GM12878 (cell line): ENCODE measurements around the gene ATP5ME. TPM values are rescaled to one million over a fixed set of nuclear protein-coding genes. Genes with fewer than 3 reads are reported as not detected.

Experiments used
- ATF2 ChIP-seq: IDR thresholded peaks from 2 replicates; pipeline ENCODE4 v1.6.1; 2012; ENCODE audit warnings: low read length, inconsistent platforms
- BMI1 ChIP-seq: fragments of 450-650 bp; IDR thresholded peaks from 2 replicates; pipeline ENCODE4 v1.6.1; 2016; ENCODE audit warnings: mild to moderate bottlenecking, moderate library complexity, borderline replicate concordance
- CBFB ChIP-seq: IDR thresholded peaks from 2 replicates; pipeline ENCODE4 v1.6.1; 2016; ENCODE audit warnings: antibody characterized with exemption, low read depth
- CREB1 ChIP-seq: IDR thresholded peaks from 2 replicates; pipeline ENCODE4 v1.6.1; 2012; ENCODE audit warnings: low read depth, mild to moderate bottlenecking, inconsistent platforms
- FOS ChIP-seq: IDR thresholded peaks from 3 replicates; pipeline ENCODE4 v1.6.1; 2011; ENCODE audit warnings: borderline replicate concordance; ENCODE audit not compliant: insufficient read length; ENCODE audit errors: extremely low read depth
- HDAC6 ChIP-seq: fragments of 200-600 bp; sonication (generic); IDR thresholded peaks from one replicate; pipeline ENCODE4 v1.8.0; 2017; ENCODE audit warnings: antibody characterized with exemption; ENCODE audit not compliant: unreplicated experiment
- NFYB ChIP-seq: IDR thresholded peaks from 2 replicates; pipeline ENCODE4 v1.6.1; 2011; ENCODE audit warnings: low read depth, mild to moderate bottlenecking, low read length, improper control_type of control experiment, moderate library complexity; ENCODE audit not compliant: insufficient read depth
- POU2F2 ChIP-seq: IDR thresholded peaks from 3 replicates; pipeline ENCODE4 v1.6.1; 2011; ENCODE audit warnings: low read depth, mild to moderate bottlenecking, low read length, borderline replicate concordance
- RCOR1 ChIP-seq: conservative IDR thresholded peaks from 2 replicates; pipeline ENCODE4 v1.6.1; 2012; ENCODE audit warnings: low read depth, low read length, improper control_type of control experiment
- SMAD1 ChIP-seq: fragments of 450-650 bp; IDR thresholded peaks from 2 replicates; pipeline ENCODE4 v1.6.1; 2018; ENCODE audit warnings: mild to moderate bottlenecking, low read depth; ENCODE audit not compliant: partially characterized antibody
- SMAD5 ChIP-seq: IDR thresholded peaks from 2 replicates; pipeline ENCODE4 v1.6.1; 2016; ENCODE audit warnings: antibody characterized with exemption, low read depth
- SMC3 ChIP-seq: IDR thresholded peaks from 2 replicates; pipeline ENCODE4 v1.6.1; 2011; ENCODE audit warnings: low read length, improper control_type of control experiment, borderline replicate concordance
- SP1 ChIP-seq: IDR thresholded peaks from one replicate; pipeline ENCODE4 v1.6.1; 2011; ENCODE audit warnings: low read depth, low read length
- SREBF2 ChIP-seq: IDR thresholded peaks from 2 replicates; pipeline ENCODE4 v1.6.1; 2012; ENCODE audit warnings: mild to moderate bottlenecking, low read length
- ZBTB40 ChIP-seq: fragments of 450-650 bp; IDR thresholded peaks from 2 replicates; pipeline ENCODE4 v1.6.1; 2016; ENCODE audit warnings: mild to moderate bottlenecking, moderate library complexity, borderline replicate concordance
- polyA plus RNA-seq, 11 experiments: library from polyadenylated mRNA; depleted of rRNA in 4 of 11; unstranded in 6 of 11; stranded (reverse) in 5 of 11; fragments of >200 nt; fragmentation: Nextera tagmentation in 4 of 11; fragmentation: Illumina TruSeq in 1 of 11; extraction: Ambion mirVana in 4 of 11; extraction: Trizol in 1 of 11; gene quantifications; 1 replicate in 1 of 11; 2 replicates in 10 of 11; pipeline versions ENCODE4 v1.2.1 to v1.2.3, GENCODE V29; 2011 to 2016; ENCODE audit warnings: inconsistent platforms in 2 of 11, missing spikeins in 2 of 11, low read depth in 1 of 11
- total RNA-seq, 4 experiments: library from RNA; depleted of rRNA in 3 of 4; stranded (reverse); fragments of >200 nt in 3 of 4; fragmentation: Illumina TruSeq in 1 of 4; extraction: Trizol in 1 of 4; gene quantifications; 2 replicates each; pipeline versions ENCODE4 v1.2.1 to v1.2.3, GENCODE V29; 2013 to 2021
- TF ChIP-seq, protein P1 (sequence below): IDR thresholded peaks from 2 replicates; pipeline ENCODE4 v1.6.1; 2011; ENCODE audit warnings: mild to moderate bottlenecking, low read depth, low read length, moderate library complexity; ENCODE audit not compliant: insufficient replicate concordance
- TF ChIP-seq, protein P2 (sequence below): IDR thresholded peaks from 2 replicates; pipeline ENCODE4 v1.6.1; 2012; ENCODE audit warnings: improper control_type of control experiment, low read depth, low read length; ENCODE audit not compliant: insufficient replicate concordance

Gene ATP5ME
- total and polyA plus RNA-seq, 10 of the 15 experiments (the other 5 are each of a cell fraction or from before 2014, with no cell fraction given): 279 to 2,374 (median 509) TPM

DNA sequence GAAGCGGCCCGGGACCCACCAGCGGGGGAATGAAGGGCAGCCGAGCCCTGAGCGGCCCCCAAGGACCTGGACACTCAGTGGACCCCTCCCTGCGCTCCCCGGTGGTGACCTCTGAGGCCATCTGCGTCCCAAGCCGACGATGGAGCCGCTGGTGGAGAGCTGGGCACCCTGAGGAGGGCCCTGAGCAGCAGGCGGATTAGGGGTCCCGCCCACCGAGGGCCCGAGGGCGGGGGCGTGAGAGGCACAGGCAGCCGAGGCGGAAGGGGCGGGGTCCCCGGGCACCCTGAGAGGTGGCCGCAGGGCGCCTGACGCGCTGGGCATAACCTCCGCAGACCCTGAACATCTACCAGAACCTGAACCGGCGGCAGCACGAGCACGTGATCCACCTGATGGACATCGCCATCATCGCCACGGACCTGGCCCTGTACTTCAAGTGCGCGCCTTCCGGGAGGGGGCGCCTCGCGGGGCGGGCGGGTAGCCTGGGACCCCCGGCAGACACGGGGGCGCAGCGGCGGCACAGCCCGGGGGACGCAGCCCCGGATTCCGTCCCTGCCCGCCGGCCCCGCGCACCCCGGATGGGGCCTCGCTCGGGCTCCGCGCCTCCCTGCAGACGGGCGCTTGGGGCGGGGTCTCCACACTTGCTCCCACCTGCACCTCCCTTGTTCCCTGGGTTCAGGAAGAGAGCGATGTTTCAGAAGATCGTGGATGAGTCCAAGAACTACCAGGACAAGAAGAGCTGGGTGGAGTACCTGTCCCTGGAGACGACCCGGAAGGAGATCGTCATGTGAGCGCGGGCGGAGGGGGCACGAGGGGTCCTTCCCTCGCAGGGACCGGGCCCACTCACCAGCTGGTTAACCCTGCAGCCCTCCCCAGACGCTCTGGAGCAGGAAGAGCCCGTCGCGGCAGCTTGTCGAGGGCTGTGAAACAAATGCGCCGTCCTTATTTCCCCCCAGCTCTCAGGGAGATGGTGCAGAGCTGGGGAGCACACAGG lies 10.3 kb downstream of the ATP5ME start (continued):
- TF ChIP-seq ATF2: no peak
- no peak for TF ChIP-seq NFYB
- TF ChIP-seq, protein P1, sequence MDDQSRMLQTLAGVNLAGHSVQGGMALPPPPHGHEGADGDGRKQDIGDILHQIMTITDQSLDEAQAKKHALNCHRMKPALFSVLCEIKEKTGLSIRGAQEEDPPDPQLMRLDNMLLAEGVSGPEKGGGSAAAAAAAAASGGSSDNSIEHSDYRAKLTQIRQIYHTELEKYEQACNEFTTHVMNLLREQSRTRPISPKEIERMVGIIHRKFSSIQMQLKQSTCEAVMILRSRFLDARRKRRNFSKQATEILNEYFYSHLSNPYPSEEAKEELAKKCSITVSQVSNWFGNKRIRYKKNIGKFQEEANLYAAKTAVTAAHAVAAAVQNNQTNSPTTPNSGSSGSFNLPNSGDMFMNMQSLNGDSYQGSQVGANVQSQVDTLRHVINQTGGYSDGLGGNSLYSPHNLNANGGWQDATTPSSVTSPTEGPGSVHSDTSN: peak; percentile 1
- TF ChIP-seq, protein P2, sequence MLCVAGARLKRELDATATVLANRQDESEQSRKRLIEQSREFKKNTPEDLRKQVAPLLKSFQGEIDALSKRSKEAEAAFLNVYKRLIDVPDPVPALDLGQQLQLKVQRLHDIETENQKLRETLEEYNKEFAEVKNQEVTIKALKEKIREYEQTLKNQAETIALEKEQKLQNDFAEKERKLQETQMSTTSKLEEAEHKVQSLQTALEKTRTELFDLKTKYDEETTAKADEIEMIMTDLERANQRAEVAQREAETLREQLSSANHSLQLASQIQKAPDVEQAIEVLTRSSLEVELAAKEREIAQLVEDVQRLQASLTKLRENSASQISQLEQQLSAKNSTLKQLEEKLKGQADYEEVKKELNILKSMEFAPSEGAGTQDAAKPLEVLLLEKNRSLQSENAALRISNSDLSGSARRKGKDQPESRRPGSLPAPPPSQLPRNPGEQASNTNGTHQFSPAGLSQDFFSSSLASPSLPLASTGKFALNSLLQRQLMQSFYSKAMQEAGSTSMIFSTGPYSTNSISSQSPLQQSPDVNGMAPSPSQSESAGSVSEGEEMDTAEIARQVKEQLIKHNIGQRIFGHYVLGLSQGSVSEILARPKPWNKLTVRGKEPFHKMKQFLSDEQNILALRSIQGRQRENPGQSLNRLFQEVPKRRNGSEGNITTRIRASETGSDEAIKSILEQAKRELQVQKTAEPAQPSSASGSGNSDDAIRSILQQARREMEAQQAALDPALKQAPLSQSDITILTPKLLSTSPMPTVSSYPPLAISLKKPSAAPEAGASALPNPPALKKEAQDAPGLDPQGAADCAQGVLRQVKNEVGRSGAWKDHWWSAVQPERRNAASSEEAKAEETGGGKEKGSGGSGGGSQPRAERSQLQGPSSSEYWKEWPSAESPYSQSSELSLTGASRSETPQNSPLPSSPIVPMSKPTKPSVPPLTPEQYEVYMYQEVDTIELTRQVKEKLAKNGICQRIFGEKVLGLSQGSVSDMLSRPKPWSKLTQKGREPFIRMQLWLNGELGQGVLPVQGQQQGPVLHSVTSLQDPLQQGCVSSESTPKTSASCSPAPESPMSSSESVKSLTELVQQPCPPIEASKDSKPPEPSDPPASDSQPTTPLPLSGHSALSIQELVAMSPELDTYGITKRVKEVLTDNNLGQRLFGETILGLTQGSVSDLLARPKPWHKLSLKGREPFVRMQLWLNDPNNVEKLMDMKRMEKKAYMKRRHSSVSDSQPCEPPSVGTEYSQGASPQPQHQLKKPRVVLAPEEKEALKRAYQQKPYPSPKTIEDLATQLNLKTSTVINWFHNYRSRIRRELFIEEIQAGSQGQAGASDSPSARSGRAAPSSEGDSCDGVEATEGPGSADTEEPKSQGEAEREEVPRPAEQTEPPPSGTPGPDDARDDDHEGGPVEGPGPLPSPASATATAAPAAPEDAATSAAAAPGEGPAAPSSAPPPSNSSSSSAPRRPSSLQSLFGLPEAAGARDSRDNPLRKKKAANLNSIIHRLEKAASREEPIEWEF: no peak
- no peak for TF ChIP-seq POU2F2
- TF ChIP-seq SREBF2: no peak
- TF ChIP-seq SMC3: no peak
- TF ChIP-seq SMAD5: no peak
- TF ChIP-seq CREB1: no peak
- TF ChIP-seq HDAC6: no peak
- no peak for TF ChIP-seq CBFB
- TF ChIP-seq SP1: no peak
- no peak for TF ChIP-seq RCOR1
- no peak for TF ChIP-seq BMI1
- no peak for TF ChIP-seq SMAD1
- peak; percentile 75 for TF ChIP-seq ZBTB40
- TF ChIP-seq FOS: no peak
